ENCODE results near the gene FANCF. TPM values are rescaled to one million over a fixed set of nuclear protein-coding genes. Genes with fewer than 3 reads are reported as not detected.

FANCF gene
- total RNA-seq, 4 donors from 2014 or later = 3.6 to 6.7 (median 4.9) TPM

DNA sequence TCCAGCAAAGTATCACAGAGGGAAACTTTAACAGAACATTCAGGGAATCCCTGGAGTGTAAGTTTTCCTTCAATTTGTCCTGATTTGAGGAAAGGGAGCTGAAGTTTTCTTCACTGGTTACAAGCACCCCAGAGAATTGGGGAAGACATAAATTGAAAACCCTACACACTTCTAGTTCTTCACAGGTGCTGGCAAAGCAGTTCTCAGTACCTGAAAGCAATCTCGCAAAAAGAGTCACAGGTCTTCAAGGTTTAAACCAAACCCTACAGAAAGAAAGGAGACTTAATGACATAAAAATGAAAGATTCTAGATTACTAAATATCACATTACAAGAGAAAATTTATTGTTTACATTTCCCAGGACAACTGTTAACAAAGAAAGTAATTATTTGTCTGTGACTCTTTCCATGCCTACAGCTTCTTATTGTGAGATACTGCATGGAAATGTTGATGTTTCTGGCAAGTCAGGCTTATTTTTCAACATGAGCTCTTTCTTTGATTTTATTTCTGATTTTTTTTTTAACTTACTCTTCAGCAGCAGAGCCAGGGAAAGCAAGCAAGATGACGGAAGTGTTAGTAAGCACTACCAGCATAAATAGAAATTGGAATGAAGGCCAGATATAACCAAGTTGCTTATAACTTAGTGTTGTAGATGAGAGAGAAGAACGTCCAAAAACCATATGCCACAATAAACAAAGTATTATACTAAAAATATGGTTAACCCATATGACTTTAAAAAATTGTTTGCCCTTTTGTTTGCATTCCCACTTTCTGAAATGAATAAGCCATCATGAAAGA, 44.1 kb downstream of the FANCF start:
- no peaks in the 10 kb centered on the region for H3K36me3 ChIP-seq
- DNase-seq (ENCODE audit: extremely low spot score) = no peak
- no peak for TF ChIP-seq EP300 (IDR thresholded peaks at IDR 0.05)
- no peak for TF ChIP-seq POLR2AphosphoS5 (IDR thresholded peaks at IDR 0.05)
- TF ChIP-seq, protein P1, sequence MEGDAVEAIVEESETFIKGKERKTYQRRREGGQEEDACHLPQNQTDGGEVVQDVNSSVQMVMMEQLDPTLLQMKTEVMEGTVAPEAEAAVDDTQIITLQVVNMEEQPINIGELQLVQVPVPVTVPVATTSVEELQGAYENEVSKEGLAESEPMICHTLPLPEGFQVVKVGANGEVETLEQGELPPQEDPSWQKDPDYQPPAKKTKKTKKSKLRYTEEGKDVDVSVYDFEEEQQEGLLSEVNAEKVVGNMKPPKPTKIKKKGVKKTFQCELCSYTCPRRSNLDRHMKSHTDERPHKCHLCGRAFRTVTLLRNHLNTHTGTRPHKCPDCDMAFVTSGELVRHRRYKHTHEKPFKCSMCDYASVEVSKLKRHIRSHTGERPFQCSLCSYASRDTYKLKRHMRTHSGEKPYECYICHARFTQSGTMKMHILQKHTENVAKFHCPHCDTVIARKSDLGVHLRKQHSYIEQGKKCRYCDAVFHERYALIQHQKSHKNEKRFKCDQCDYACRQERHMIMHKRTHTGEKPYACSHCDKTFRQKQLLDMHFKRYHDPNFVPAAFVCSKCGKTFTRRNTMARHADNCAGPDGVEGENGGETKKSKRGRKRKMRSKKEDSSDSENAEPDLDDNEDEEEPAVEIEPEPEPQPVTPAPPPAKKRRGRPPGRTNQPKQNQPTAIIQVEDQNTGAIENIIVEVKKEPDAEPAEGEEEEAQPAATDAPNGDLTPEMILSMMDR (IDR thresholded peaks at IDR 0.05) = no peak
- TF ChIP-seq POLR2A (IDR thresholded peaks at IDR 0.05; ENCODE audit: low read depth) = no peak
- no peak overlapping the region for H3K27ac ChIP-seq (replicated peaks in 1 of 4)
- WGBS = 70% methylated on average over 3 of the region's 3 CpGs
- peaks cover 0 to 2% (median 0%) of the 10 kb centered on the region in 4 donors for H3K27me3 ChIP-seq
- no peaks in the 10 kb centered on the region for H3K9me3 ChIP-seq
- intact Hi-C loops (cut with DNase I) = no loop called here
- H3K4me1 ChIP-seq = no peaks in the 10 kb centered on the region
- H3K4me3 ChIP-seq = no peak overlapping the region

DNA sequence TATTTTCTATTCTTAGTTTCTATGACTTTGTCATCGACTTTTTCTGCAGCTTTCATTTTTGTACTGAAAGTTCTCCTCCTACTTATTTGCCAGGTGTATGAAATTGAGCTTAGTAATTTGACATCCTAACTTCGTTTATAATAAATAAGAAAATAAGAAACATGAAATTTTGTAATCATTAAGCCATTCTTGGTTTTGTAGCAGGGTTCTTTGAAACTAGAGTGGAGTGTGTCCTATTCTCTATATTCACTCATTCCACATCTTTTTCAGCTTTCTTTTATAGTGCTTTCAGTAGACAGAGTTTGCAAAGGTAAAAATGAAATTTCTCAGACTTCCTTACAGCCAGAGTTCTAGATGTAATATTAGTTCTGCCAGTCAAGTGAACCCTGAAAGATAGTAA, 47.8 kb downstream of the FANCF start:
- H3K9me3 ChIP-seq = no peaks in the 10 kb centered on the region
- no peaks in the 10 kb centered on the region for H3K36me3 ChIP-seq
- H3K27ac ChIP-seq (replicated peaks in 1 of 4) = no peak overlapping the region
- no peaks in the 10 kb centered on the region for H3K4me1 ChIP-seq
- H3K4me3 ChIP-seq = no peak overlapping the region
- DNase-seq (ENCODE audit: extremely low spot score) = no peak
- no peaks in the 10 kb centered on the region for H3K27me3 ChIP-seq
- intact Hi-C loops (cut with DNase I) = no loop called here
- 37% methylated on average over 2 of the region's 2 CpGs for WGBS
- TF ChIP-seq POLR2A (IDR thresholded peaks at IDR 0.05; ENCODE audit: low read depth) (no peak), POLR2AphosphoS5 (IDR thresholded peaks at IDR 0.05) (no peak), EP300 (IDR thresholded peaks at IDR 0.05) (no peak)
- TF ChIP-seq, protein P1 (IDR thresholded peaks at IDR 0.05) = no peak

Other genes starting within 250 kb of the FANCF start
- gene GAS2, start 40.8 kb upstream of the FANCF start, total RNA-seq = 1 to 10 TPM in 3 of 4 donors, under 1 TPM in 1; 0.65 to 4.2 (median 1.4) TPM
- 10 to 100 TPM in 3 of 4 donors, 1 to 10 TPM in 1; 7.9 to 17.0 (median 12.8) TPM for gene SVIP, start 204.0 kb upstream of the FANCF start, total RNA-seq
- not detected for gene CCDC179, start 234.7 kb upstream of the FANCF start, total RNA-seq

Data from esophagus muscularis mucosa (tissue), 4 donors.